HG03280 (cell line): ENCODE results near the gene OSBPL6.
"Not testable (repeated sequence)": the region's sequence is repeated elsewhere in the genome, so short reads cannot be mapped to it uniquely, and the experiment has no call there.

Experiments used
- ATAC-seq: cut with Tn5 transposase; IDR thresholded peaks from one replicate; pipeline ENCODE4 v1.9.1; 2021; ENCODE audit warnings: mild to moderate bottlenecking, moderate library complexity; ENCODE audit not compliant: unreplicated experiment

Gene OSBPL6

DNA sequence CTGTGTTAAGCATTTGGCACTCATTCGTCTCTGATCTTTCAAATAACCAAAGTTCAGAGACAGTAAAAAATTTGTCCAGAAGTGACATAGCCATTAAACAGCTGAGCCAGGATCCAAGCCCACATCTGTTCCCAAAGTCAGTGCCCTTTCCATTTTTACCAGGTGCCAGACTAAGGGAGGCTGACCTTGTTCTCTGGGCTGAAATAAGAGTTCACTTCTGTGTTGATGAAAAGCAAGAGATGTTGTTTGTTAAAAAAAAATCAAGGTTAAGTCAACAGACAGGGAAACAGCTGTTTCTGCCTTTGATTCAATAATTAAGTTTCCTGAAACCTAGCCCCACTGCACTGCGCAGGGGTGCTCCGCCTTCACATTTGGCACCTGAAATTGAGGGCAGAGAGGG is 139.5 kb downstream of the OSBPL6 start:
- ATAC-seq, result no peak

GRCh38 chr2:178335230-178335629 is 140.9 kb downstream of the OSBPL6 start:
- ATAC-seq, result no peak

DNA sequence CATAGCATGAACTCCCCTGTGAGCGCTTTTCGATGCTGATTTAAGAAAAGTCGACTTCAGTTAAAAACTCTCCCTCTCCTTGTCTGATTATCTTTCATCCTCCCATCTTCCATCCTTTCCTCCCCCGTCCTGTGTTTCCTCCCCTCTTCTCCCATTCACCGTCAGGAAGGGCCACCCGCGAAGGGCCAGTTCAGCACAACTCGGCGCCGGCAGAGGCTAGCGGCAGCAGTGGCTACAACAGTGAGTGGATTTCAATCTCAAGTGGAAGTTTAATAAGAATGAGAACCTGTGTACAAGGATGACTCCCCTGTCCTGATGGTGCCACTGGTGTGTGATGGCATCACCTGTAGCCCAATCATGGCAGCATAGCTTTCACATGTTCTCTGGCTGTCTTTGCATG is 149.8 kb downstream of the OSBPL6 start:
- ATAC-seq, result no peak

GRCh38 chr2:178345951-178346350 is 151.6 kb downstream of the OSBPL6 start:
- ATAC-seq, result no peak

GRCh38 chr2:178350051-178350450 is 155.7 kb downstream of the OSBPL6 start:
- ATAC-seq, result no peak

DNA sequence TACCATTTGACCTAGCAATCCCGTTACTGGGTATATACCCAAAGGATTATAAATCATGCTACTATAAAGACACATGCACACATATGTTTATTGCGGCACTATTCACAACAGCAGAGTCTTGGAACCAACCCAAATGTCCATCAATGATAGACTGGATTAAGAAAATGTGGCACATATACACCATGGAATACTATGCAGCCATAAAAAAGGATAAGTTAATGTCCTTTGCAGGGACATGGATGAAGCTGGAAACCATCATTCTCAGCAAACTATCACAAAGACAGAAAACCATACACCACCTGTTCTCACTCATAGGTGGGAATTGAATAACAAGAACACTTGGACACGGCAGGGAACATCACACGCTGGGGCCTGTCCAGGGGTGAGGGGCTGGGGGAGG is 163.4 kb downstream of the OSBPL6 start:
- not testable (repeated sequence) for ATAC-seq

DNA sequence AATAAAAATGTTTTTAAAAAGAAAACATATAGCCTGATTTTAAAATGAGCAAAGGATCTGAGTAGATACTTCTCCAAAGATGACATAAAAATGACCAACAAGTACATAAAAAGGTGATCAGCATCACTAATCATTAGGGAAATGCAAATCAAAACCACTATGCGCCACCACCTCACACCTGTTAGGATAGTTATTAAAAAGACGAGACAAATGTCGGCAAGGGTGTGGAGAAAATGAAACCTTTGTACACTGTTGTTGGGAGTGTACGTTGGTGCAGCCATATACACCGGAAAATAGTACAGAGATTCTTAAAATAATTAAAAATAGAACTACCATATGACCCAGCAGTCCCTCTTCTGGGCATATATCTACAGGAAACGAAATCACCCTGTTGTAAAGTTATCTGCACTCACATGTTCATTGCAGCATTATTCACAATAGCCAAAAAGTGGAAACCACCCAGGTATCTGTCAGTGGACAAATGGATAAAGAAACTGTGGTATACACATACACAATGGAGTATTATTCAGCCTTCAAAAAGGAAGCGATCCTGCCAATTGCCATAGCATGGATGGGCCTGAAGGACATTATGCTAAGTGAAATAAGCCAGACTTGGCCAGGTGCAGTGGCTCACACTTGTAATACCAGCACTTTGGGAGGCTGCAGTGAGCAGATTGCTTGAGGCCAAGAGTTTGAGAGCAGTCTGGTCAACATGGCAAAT is 165.0 kb downstream of the OSBPL6 start:
- ATAC-seq, result no peak

- no peak for ATAC-seq
Measured at GRCh38 chr2:178361588-178361987, 167.3 kb downstream of the OSBPL6 start.

GRCh38 chr2:178363252-178363651 is 168.9 kb downstream of the OSBPL6 start:
- ATAC-seq, result no peak

DNA sequence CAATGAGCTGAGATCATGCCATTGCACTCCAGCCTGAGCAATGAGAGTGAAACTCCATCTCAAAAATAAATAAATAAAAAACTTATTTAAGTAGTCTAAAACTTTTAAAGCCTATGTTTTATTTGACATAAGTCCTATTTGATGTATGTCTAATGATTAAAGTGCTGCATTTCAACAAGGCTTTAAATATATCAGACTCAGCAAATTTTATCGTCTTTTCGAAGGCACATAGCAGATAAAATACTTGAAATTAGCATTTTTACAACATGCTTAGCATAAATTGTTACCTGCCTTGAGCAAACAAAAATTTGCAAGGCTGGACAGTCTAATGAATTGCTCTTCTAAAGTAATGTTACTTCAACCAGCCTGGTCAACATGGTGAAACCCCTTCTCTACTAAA is 170.8 kb downstream of the OSBPL6 start:
- no peak for ATAC-seq

DNA sequence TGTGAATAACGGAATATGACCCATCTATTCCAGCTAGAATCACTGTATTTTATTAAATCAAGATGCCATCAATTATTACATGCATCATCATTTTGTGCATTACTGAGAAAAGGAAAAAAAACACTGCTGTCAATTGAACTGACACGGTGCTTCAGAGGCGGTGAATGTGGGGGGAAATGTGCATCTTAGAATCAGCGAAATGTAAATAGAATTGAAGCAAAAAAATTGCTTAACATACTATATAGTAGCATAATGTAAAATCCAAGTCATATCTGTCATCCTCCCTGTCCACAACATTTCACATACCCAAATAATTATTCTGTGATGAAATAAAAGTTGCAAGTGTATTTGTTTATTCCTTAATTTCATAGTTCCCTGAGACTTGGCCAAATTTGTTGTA is 172.1 kb downstream of the OSBPL6 start:
- ATAC-seq, result no peak

DNA sequence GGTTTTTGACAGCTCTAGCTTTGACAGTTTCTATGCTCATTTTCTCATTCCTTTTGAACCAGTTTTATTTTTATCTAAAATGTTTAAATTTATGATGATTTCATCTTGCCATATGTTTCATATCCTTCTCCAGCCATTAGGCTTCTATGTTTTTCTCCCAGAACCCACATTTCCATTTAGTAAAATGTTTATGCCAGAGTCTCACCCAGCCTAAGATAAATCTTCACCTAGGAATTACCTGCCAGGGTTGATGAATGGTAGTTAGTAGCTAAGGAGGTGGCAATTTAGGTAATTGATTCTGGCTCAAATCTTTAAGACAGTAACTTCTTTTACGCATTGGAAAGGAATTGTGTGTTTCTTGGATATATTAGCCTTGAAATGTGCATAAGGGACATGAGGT is 173.0 kb downstream of the OSBPL6 start:
- ATAC-seq, result no peak

DNA sequence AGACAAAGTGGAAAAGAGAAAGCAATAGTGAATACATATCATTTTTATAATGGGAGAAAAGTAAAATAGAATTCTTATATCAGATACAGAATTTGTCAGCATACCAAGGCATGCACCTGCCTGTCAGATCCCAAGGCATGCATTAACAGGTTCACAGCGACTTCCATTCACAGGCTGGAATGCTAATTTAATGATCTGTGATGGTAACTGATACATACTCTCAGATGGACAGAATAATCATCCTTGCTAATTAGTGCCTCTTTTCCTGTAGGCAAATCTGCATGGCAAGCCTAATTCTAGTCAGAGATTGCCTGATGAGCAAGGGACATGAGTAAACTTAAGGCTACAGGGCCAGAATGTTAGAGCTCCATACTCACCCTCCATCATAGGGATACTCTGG is 180.6 kb downstream of the OSBPL6 start:
- no peak for ATAC-seq

DNA sequence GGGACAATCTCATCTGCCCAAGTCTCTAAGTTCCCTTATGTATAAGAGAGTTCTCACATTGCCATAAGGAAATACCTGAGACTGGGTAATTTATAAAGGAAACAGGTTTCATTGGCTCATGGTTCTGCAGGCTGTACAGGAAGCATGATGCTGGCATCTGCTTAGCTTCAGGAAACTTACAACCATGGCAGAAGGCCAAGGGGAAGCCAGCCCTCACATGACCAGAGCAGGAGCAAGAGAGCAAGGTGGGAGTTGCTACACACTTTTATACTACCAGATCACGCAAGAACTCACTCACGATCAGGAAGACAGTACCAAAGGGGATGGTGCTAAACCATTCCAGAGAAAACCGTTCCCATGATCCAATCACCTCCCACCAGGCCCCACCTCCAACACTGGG is 182.7 kb downstream of the OSBPL6 start:
- ATAC-seq, result no peak

- ATAC-seq, result no peak
Measured at GRCh38 chr2:178379162-178380004, 185.1 kb downstream of the OSBPL6 start.

DNA sequence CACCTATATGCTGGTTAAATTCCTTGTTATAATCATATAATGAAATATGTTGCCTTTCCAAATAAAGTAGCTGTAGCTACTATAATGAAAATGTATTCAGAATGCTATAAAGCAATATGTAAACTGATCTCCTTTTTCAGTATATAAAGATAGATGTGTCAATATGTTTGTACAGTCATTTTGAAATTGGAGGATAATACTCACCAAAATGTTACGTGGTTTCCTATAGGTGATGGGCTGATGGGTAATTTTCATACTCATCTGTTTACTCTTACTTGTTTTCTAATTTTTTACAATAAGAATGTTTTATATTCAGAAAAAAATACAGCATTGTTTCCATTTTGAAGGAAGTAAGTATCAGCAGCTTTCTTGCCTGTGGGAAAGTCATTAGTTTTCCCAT is 186.5 kb downstream of the OSBPL6 start:
- no peak for ATAC-seq

GRCh38 chr2:178383718-178384117 is 189.4 kb downstream of the OSBPL6 start:
- ATAC-seq, result no peak

- ATAC-seq, result no peak
Measured at GRCh38 chr2:178385595-178386148, 191.4 kb downstream of the OSBPL6 start.

GRCh38 chr2:178386986-178387597 is 192.8 kb downstream of the OSBPL6 start:
- ATAC-seq, result no peak

GRCh38 chr2:178388287-178388686 is 194.0 kb downstream of the OSBPL6 start:
- ATAC-seq, result no peak

DNA sequence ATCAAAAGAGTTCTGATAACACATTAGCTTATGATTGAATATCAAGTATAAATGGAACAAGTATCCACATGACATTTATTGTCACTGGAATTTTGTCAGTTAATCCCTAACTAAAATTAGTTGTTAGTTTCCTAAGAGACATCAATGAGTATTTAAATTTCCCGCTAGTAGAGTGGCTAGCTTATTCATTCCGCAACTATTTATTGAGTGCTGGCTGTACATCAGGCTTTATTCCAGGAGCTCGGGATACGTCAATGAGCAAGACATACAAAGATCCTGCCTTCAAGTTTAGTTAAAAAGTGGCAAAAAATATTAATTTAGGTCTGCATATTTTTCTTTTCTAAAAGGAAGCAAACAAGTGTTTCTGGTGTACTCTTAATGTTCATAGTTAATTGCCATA is 197.4 kb downstream of the OSBPL6 start:
- no peak for ATAC-seq

GRCh38 chr2:178392215-178392614 is 197.9 kb downstream of the OSBPL6 start:
- no peak for ATAC-seq
